Endometrial microvascular endothelial cells (primary cell): ENCODE results near the gene HMCN1. TPM values are rescaled to one million over a fixed set of nuclear protein-coding genes. Genes with fewer than 3 reads are reported as not detected.
"Not testable (repeated sequence)": the region's sequence is repeated elsewhere in the genome, so short reads cannot be mapped to it uniquely, and the experiment has no call there.

Experiments used
- in situ Hi-C: cut with HindIII; loops from 2 replicates; pipeline ENCODE4 v1.10.0; 2017; ENCODE audit warnings: low sequenced_read_pairs, low pct_unique_long_range_greater_than_20kb; ENCODE audit errors: inconsistent ontology term
- total RNA-seq: library from RNA; depleted of rRNA; stranded (reverse); fragments of >200 nt; gene quantifications from one replicate; pipeline ENCODE4 v1.2.3, GENCODE V29; 2015; ENCODE audit errors: inconsistent ontology term

The HMCN1 gene
- total RNA-seq, 1 donor from 2014 or later, result under 0.01 TPM

DNA sequence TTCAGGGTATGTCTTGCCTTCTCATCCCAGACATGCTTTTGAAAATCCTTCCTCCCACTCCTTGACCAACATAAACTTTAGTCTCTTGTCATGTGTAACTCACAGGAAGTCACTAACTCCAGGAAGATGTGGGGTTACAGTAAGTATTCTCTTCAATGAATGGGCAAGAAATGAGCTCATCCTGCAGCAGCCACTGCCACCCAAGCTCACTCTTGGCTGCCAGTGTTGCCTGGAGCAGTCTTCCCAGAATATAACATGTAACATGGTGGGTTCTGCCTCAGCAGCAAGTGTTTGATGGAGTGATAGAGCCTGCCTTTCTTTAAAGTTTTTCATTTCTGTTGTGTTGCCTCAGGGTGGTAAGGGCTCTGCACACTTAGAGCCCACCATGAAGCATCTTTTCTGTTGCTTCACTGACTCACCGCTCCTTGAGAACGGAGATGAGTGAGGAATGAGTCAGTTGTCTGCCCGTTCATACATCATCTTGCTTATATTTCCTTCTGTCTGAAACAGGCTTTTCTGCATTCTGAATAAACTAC lies 453.9 kb downstream of the HMCN1 start:
- in situ Hi-C loops, result no loop called here

DNA sequence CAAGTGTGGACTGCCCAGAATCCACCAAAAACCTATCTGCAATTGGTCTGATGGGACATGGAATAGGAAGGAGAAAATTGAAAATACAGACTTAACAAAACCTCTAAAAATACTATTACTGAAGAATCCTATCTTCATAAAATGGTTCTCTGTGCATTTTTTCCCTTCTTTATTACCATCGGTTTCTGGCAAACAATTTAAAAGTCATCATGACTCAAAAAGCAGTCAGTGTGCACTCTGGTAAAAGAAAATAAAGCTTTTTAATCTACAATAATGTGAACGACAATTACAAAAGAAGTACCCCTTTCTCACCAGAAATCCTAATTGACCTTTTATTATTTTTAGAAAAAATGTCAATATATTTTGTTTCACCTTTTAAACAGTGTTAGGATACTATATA lies 454.5 kb downstream of the HMCN1 start:
- in situ Hi-C loops, result no loop called here

DNA sequence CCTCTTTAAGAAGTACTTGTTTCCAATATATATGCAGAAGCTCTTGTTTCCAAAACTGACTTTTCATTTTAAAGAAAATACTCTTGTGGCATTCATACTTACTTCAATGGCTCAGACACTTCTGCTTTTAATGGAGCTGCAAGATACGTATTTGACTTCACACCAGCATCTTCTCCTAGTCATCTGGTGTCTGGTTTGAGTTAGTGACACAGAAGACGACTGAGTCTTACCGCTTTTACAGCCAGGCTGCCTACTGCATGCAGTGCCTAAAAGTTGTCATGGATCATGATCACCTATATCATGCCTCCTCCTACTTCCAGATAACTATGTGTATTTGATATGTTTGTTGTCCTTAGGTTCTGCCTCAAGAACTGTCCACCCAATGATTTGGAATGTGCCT lies 455.0 kb downstream of the HMCN1 start:
- in situ Hi-C loops, result no loop called here

DNA sequence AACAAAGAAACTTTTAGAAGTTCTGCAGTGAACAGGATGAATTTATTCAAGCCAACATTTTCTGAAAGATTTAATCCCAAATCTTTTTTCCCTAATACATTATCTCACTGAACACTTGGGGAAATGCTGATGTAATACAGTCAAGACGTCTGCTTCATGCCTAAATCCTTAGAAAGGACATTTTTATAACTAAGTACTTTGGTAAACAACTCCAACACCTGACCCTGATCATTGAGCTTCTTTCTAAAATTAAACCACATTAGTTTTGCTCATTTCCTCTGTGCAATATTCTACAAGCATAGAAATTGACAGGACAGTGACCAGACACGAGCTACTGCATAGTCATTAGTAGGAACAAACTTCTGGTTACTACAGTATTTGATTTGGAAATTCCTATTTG lies 457.3 kb downstream of the HMCN1 start:
- in situ Hi-C loops, result no loop called here

DNA sequence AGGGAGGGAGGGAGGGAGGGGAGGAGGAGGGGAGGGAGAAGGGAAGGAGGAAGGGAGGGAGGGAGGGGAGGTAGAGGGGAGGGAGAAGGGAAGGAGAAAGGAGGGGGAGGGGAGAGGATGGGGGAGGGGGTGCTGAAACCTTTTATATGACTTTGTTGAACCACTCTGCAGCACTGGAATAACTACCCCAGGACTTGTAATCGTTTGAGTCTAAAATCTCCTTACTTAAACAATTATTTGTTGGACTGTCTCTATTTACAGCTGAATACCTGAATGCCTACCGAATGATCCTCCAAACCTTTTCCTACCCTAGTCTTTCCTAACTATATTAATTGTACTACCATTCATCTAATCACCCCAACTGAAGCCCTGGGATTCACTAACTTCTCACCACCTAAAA lies 459.0 kb downstream of the HMCN1 start:
- in situ Hi-C loops, result no loop called here

DNA sequence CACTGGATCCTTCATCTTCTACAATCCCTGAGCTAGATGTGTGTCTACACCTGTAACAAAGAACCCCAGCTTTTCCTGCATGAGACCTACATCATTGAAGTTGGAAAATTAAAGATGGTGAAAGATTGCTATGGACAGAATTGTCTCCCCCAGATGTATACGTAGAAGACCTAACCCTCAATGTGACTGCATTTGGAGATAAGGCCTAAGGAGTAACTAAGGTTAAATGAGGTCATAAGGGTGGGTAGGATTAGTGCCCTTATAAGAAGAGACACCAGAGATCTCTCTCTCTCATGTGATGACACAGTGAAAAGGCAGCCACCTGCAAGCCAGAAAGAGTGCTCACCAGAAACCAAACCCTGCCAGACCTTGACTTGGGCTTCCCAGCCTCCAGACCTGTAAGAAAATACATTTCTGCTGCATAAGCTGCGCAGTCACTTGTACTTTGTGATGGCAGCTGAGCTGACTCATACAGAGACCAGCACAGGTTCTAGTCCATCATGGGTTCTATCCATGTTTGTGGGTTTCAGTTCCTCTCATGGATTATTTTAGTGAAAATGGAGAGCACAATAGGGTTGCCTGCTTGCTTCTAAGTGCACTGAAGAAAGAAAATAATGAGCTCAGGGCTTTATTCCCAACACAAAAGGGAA lies 460.0 kb downstream of the HMCN1 start:
- in situ Hi-C loops, result no loop called here

DNA sequence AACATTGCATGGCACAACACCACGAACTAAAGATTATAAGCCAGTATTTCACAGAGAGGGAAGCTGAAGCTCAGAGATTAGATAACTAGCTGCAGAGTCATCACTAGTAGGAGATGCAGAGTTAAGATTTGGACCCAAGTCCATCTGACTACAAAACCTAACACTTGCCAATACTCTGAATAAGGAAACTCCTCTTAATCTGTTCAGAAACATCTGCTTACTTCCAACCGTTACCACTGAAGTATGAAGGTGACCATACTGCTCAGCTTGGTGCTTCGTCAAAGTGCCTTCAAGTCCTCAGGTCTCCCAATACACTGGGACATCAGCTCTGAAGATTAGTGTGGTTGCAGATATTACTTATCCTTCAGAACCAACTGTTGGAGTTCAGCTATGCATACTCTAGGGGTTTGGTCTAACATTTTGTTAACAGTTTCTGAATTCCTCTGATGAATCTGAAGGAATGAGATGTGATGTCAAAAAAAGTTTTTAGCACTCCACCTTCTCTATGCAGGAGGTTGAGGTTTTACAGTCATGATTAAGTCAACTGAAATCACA lies 461.3 kb downstream of the HMCN1 start:
- in situ Hi-C loops, result no loop called here

DNA sequence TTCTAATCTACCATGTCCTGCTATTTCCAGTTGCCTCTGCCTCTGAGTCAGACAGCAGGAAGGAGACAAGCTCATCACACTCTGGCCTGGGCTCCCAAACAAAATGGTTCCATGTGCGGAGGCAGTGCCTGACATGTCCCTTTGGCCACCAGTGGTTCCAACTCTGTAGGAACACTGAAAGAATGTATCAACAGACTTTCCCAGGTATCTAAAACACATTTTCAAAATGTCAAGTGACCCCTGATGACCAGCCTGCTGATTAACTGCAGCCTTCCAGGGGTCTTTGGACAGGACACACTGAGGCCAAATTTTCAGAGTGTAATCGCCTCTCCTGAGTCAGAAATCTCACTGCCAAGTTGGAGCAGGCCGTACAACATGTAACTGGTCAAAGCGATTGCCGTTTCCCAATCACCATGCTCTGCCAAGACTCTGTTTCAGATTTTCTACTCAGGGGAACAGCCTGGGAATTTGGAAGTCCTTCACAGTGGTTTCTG lies 468.1 kb downstream of the HMCN1 start:
- in situ Hi-C loops, result no loop called here

DNA sequence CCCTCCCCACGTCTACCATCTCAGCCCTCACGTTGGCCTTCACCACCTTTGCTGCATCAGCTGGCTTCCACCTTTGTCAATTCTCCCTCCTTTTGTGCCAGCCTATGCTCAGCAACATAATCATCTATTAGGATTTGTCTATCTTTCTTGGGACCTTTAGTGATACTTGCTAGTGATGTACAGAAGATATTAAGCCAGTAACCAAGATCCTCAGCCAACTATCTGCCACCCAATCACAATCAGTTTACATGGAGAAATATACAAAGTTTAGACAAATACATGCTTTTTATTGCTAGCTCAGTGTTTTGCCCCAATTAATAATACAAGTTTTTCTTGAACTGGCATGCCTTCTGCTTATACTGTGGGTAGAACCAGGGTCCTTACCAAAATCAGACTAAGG lies 468.6 kb downstream of the HMCN1 start:
- in situ Hi-C loops, result no loop called here

DNA sequence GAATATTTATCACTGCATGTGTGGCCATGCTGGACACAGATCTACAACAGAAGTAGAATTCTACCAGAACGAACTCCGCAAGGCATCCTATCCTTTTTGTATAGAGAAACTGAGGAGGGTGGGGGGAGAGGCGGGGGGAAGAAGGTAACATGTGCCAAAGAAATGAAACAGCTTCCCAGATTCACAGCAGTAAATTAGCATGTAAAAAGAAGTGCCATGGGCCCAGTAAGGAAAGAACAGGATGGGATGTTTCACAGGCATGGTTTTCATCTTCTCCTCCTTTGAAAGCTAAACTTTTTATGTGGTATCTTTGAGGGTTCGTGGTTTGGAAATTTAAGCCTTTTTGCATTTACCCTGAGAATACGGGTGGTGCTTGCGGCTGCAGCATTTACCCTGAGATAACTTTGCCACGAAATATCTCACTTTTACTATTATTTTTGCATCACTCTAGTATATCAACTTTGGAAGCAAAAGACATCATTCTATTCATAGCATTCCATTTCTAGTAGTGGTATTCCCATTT lies 471.9 kb downstream of the HMCN1 start:
- in situ Hi-C loops, result no loop called here

DNA sequence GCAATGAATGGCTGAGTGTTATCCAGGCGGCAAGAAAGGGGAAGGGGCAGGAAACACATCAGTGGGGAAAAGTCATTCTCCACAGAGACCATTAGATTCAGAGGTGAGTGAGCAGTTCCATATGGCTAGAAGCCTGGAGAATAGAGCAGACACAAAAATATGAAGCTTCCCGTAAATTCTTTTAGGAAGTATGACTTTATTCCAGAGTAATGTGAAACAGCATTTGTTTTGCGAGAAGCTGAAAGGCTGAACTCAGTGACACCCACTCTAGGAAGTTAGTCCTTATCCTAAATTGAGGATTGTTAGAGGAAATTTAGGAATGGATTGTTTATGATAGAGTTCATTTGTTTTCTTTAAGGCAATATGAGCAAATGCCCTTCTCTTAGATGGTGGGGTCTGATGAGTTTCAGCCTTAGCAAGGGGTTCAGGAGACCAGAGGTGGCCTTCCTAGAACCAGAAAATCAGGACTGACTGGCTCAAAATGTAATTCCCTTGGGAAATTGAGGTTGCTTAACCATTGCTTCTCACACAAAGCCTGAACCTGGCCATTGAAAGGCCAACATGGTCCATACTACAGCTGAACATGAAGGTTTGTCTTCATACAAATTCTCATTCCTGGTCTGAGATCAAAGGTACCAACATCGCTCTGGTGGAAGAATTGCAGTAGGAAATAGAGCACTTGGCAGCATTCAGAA lies 473.3 kb downstream of the HMCN1 start:
- in situ Hi-C loops, result no loop called here

DNA sequence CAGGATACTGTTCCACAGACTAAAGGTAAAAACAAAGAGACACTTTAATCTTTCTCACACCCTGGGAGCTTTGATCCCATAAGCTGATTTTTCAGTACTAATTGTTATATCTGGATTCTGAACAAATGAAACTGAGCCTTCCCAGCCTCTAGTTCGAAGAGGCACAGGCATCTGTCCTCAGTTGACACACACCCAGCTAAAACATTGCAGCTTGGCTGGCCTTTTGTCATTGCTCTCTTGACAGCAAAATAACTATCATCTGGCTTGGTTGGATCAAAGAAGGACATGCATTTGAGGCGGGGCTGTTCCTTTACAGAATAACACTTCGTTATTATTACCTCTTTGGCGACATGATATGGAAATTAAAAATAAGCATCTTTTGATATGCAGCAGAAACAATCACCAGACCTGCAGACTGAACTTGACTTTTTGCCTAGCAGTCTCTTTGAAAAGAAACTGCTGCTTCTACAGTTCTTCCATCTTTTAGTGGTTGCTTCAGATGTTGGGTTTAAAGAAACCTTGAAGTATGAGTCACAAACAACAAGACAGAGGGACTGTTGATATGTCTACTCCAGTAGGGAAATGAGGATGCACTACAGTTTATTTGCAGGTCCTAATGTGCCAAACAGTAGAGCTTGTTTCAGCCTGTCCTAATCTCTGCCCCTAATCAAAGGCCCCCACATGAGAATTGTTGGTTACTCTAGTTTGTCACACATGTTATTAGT lies 474.4 kb downstream of the HMCN1 start:
- in situ Hi-C loops, result no loop called here

DNA sequence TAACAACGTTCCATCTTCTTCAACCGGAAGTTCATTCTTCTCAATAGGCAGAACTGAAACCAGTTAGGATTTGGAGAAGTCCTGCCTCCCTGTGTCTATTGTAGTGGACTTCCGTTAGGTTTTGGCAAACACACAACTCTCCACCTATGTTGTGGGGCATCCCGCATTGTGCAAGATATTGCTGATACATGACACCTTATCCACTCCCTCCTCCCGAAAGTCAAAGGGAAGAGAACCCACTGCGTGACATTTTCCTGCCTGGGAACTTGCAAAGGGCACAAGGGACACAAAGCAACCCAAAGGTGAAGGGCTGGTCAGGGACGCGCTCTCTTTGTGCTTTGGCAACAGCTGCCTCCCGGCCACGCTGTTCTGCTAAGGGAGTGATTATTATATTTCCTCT lies 476.1 kb downstream of the HMCN1 start:
- in situ Hi-C loops, result no loop called here

DNA sequence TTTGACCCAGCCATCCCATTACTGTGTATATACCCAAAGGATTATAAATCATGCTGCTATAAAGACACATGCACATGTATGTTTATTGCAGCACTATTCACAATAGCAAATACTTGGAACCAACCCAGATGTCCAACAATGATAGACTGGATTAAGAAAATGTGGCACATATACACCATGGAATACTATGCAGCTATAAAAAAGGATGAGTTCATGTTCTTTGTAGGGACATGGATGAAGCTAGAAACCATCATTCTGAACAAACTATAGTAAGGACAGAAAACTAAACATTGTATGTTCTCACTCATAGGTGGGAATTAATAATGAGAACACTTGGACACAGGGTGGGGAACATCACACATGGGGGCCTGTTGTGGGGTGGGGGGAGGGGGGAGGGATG lies 477.4 kb downstream of the HMCN1 start:
- in situ Hi-C loops, result not testable (repeated sequence)

DNA sequence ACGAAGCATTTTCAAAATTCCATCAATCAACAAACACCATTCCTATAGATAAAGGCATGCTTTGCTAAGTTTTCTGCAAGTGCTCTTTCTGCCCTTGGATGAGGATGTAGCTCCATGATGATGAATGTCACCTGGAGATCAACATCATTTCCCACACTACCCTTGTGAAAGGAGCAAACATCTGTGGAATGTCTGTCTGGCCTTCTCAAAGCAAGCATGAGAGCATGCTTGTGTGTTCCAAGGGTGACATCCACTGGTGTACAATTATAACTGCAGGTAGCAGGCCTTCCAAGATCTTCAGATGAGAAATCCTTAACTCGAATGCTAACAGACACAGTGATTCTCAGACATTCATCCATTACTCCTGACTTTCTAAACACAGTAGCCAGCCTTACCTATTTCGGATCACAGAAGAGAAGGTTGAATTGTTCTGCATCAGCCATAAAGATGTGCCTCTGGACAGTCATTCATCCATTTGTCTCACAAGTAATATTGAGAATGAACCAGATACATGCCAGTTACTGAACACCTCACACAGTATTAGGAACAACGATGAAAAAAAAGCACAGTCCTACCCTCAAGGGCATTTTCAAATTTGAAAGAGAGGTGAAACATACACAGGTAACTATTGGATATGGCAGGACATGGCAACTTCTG lies 478.5 kb downstream of the HMCN1 start:
- in situ Hi-C loops, result no loop called here

DNA sequence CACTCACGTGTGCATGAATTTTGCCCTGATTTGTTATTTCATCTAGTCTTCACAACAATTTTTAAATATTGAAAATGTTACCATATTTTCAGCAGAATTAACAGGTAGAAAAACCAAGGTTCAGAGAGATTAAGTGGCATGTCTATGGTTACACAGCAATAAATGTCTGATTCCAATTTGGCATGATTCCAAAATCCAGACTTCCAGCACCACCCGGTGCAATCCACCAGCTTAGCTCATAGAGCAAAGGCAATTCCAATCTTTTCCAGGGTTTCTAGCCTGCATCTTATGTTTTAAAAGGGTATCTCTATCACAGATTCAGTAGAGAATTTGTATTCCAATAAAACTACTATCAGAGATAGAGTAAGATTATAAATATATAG lies 479.0 kb downstream of the HMCN1 start:
- in situ Hi-C loops, result no loop called here

DNA sequence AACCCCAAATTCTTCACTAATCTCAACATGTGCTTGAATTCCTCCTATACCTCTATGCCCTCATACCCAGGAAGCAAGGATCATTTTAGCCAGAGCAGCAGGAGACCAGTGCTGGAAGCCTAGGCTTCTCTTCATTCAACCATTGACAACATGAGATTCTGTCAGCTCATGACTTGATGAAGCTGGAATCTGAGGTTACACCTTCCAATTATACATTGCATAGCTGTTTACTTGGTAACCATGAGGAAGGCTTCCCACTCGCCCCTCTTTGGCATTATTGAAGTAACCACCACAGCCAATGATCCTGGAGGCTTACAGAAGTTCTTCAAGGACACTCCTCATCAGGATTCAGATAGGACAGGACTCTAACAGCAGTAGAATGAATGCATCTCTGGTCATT lies 480.6 kb downstream of the HMCN1 start:
- in situ Hi-C loops, result no loop called here

DNA sequence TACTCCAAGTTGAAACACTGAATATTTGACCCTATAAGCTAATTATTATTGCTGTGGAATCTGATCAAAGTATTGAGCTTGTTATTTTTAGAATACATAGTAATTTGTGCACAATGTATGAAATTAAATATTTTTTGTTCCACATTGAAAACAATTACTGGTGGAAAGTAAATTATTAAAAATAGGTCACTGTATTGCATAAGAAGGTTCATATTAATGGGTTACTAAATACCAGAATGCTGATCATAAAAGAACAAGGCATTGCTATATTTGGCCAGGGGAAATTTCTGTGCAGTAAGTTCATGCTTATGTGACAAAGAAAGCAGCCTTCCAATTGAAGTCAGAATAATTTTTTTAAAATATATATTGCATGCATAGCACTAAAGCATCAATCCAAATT lies 481.4 kb downstream of the HMCN1 start:
- in situ Hi-C loops, result no loop called here
